NCI-H146 treated with DMSO at 0.1 percent for 48 hours (cell line): ENCODE data around the gene C1orf174.

Experiments
- DNase-seq: peaks from one replicate; lab custom pipeline; 2025; ENCODE audit not compliant: unreplicated experiment; lab: John Stamatoyannopoulos, UW

The C1orf174 gene

DNA sequence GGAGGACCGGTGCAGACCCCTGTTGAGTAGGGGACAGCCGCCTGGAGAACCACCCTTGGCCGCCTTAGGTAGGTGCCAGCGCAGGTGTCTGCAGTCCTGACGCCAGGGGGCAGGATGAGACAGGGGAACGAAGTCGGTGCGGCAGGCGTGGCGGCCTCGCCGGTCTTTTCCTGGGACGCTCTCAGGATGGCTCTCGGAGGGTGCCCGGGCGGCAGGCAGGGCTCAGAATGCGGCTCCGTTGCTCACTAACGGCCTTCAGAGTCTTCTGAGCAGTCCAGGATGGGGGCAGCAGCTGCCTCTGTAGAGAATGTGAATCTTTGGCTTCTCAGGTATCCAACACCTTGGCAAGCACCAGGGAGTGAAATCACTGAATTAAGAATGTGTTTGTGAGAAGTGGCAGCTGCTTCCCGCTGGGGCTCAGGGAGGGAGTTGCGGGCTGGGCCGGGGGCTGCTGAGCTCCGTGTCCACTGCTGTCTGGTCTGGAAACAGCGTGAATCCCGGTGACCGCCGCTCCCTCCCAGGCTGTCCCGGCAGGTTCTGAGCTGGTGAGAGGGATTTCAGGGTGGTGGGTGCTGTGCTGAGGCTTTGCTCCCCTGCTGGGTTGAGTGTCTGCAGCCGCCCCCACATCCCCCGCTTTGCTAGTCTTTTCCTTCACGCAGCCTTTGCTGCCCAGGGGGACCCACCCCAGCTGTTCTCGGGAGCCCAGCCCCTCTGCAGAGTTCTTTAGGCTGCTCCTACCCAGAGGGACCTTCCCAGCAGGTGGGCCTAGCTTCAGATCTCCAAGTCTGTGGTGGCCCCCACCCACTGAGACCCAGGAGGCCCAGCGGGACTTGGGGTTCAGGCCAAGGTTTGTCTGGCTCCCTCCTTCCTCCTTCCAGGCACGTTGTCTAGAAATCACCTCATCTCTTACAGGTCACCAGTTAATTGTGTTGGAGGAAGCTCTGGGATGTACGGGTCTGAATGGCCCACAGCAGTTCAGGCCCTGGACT, 11.1 kb upstream of the C1orf174 start:
- peak; percentile 42 for DNase-seq

DNA sequence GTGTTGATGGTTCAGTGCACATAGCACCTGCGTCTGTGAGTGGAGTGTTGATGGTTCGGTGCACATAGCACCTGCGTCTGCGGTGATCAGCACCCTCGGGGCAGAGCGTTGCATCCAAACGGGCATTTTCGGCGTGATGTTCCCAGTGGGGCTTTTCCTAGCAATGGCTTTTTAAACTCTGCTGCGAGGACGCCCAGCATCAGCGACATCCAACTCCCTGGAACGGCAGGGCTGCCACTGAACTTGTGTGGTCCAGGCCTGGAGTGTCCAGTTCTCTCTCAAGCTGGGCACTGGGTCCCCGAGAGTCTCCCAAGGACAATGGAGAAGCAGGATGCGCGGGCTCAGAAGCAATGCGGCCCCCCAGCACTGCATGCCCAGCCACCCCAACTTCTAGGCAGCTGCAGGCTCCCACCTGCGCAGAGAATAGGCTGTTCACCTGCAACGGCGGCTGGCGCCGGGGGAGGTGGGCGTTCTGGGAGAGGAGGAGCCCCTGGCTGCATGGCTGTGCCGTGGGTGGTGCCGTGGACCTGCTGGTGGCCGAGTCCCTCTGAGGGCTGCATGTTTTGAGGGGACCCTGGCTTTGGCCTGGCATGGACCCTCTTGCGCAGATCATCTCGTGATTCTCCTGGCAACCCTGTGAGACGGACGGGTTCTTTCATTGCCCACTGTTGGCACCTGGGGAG, 10.1 kb upstream of the C1orf174 start:
- no peak for DNase-seq

DNA sequence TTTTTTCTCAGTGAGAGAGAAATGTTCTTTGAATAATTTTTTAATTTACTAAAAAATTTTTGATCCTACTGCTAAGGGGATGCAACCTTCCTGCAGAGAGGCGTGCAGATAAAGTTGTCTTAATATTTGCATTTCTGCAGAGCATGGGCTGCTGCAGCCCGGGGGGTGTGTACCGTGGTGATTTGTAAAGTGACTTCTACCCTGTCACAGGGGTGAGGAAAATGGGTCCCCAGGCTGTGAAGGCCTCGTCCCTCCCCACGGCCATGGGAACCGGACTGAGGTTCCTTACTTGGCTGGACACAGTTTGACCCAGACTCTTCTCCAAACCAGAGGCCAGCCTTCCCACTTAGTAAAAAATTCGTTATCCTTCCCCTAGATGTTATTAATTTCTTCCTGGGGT, 9.5 kb upstream of the C1orf174 start:
- no peak for DNase-seq

DNA sequence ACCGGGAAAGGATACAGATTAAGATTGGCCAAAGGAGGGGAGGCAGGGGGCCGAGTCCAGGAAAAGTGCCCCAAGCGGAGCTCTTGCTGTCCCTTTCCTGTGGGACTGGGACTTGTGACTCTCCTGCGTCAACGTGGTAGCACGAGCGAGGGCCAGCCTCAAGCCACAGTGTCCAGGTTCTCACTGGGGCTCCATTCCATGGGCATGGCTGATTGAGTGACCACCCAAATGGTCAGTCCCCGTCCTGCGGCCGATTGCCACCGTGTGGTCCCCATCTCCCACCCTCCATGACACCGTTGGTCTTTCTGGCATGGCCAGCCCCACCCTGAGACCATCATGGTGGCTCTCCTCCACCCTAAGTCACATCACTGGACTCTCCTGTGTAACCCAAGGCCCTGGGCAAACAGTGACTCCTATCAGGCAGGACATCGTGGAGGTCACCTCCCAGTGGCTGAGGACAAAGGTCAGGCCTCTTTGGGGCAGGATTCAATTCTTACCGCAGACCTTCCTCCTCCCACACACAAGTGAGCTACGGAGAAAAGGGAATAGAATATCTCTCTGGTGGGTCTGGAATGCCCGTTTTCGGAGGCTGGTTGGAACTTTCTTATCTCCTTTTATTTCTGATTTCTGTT, 8.9 kb upstream of the C1orf174 start:
- no peak for DNase-seq

DNA sequence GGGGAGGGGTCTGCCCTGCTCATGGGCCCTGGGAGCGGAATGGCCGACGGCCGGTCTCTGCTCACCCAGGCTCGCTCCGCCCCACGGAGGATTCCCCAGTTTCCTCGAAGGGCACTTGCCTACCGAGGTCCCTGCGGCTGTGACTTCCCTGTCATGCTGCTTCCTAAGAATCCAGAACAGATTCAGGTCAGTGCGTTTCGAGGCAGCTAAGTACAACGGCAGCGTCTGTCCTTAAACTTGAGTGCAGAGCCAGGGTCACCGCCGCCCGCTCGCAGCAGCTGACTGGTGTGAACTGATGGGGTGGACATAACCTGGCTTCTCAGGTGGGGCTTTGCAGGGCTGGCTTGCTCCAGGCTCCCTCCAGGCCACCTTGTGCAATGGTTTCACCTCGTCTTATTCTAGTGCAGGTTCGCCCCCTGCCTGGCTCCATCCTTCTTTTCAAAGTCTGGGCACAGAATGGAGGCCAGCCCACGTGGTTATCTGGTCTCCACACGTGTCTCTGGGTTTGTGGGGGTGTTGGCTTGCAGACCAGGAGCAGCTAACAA, 7.6 kb upstream of the C1orf174 start:
- no peak for DNase-seq

DNA sequence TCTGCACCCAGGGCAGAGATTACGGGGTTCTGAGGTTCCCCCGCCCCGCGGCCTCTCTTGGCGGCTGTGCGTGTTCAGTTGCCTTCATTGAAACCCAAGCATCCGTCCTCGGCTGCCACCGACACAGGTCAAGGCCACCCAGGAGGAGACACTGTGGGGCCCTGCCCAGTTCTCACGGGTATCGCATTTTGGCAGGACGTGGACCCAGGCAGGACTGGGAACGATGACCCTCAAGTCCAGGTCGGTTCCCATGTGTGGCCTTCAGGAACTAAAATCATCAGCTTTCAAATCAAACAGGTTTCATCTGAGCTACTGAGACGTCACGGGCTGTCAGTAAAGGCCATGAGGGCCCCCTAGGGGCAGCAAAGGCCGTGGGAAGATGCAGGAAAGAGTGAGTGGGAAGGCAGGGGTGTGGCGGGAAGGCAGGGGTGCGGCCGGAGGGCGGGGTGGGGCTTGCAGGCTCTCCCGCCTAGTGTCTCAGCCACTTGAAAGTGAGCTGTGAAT, 7.0 kb upstream of the C1orf174 start:
- DNase-seq, result no peak

DNA sequence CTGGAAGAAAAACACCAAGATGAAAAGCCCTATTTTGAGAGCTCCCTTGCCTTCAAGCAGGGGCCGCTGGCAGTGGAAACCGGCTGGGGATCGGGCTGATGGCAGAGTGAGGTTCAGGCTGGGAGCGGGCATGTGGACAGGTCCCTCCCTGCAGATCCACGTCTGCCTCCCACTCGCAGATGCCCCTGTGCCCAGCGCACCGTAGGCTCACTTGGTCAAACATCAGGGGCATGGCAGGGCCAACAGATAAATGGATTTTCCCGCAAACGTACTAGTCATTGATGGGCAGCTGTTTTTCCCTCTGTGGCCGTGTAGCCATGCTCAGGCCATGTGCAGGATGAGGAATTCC, 6.6 kb upstream of the C1orf174 start:
- DNase-seq, result no peak

DNA sequence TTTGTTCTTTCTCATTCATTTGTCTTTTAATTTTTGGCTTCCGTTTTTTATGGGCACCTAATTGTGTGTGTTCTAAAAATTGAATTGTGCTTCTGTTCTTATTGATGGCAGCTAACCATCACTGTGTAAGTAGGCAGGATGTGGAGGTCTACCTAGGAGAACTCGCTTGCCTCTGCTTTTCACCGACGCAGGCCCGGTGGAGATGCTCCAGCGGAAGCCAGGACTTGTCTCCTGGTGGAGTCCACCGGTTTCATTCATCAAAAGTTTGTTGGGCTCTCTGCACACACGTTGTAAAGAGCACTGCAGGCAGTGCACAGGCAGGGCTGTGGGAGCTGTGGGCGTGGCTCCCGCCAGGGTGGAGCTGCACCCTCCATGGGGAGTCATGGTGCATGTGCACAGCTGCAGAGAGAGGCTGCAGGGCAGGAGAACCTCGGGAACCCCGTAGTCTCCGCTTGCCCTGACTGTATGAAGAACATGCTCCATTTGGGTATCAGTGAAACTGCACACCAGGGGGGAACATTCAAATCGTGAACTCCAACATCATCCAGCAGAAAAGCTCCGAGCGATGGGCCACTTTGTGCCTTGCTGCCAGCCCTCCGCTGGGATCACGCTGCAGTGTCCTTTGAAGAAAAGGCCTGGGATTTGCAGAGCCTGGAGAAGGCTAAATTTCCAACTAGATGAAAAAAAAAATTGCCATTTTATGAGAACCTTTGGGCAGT, 6.0 kb upstream of the C1orf174 start:
- DNase-seq, result no peak

DNA sequence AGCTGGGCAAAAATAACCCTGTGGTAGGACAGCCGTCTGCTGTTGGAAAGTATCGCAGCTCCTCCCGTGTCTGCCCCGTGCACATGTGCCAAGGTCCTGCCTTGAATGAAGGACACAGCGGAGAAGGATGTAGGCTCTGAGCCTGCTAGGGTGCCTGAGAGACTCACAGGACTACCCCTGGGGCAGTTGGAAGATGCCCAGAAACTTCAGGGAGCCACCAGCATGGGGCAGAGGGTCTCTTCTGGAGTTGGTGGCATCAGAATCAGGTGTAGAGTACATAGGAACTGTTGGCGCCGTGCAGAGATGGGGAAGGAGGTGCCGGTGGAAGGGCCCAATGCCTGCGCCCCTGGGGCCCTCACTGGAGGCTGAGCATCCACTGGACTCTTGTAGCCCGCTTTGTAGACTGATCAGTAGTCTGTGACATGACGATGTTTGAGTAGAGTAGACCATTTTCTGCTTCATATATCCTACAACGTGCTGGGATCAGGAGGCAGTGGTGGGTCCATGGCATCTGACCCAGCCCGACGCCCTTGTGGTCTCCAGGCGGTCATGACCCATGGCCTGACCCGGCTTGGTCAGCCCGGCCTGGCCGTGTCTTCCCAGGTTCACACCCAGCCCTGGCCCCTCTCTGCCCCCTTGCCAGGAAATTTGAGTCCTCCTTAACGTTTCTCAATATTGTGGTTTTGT, 5.3 kb upstream of the C1orf174 start:
- no peak for DNase-seq

DNA sequence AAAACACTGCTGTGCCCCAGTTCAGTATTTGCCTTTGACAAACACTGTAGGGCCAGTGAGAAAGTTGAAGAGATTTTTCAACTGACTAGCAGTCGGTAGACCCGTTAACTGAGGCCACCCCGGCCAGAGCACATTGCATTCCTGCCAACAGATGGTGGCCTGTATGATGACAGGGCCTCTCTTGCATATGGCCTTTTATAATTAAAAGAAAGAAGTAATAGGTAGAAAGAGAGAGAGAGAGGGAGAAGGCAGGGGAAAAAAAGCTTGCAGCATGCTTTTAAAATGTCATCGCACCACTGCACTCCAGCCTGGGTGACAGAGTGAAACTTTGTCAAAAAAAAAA, 4.7 kb upstream of the C1orf174 start:
- DNase-seq, result no peak

DNA sequence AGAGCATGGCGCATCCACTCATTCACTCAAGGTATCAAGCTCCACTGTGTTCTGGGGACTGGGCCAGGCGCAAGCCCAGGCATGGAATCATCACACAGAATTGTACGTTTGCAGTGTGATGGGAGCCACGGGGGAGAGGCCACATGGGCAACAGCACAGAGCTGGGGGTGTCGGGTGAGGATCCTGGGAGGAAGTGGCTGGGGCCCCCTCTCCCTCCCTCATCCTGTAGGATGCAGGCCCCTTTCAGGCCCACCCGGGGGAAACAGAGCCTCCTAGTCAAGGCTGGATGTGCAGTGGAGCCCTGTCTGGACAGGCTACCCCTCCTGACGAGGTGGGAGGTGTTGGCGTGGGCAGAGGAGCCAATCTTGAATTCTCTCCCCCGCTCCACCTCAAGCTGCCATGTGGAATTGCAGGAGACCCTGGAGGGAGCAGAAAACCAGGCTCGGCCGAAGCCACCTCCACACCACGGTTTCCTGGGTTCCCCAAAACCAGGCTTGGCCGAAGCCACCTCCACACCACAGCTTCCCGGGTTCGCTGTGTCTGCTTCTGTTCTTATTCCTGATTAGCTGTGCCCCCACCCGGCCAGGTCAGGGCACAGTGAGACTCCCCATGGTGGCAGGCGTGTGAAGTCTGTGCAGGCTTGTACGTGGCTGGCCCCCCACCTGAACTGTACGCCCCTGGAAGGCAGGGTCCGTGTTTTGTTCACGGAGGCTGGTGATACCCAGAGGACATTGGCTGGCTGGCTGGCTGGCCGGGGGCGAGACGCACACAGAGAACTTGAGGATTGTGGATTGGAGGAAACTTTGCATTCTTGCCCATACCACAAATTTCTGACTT, 4.2 kb upstream of the C1orf174 start:
- DNase-seq, result no peak

DNA sequence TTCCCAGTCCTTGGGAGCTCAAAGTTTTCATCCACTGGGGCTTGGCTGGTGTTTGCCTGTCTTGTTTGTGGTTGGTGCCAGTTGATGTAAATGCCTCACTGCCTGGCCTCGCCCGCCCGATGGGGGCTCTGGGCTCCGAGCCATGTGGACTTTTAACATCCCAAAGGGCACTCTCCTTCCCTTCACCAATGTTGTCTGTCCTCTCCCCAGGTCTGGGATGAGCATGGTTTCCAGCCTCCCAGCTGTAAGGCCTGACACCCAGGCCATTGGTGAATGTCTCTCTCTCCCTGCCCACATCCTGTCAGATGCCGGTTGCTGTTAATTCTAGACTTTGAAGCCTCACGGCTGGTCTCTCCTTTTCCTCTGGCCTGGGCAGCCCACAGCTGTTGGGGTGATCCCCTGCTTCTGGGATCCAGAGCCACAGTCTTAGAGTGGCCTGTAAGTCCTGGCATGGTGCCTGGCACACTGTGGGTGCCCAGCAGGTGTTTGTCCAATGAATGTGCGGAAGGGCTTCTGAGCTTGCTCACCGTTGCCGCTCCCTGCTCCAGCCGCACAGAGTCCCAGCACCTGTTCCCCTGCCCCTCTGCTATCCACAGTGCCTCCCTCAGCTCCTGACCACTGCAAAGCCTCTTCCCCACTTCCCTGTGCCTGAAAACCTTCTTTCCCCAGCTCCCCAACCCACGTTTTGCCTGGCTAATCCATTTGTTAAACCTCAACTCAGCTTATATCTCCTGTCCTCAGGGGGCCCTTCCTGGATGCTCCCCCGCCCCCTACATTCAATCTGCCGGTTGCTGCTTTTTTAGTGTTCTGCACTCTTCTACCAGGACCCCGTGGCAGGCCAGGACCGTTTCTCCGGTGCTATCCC, 3.3 kb upstream of the C1orf174 start:
- no peak for DNase-seq

DNA sequence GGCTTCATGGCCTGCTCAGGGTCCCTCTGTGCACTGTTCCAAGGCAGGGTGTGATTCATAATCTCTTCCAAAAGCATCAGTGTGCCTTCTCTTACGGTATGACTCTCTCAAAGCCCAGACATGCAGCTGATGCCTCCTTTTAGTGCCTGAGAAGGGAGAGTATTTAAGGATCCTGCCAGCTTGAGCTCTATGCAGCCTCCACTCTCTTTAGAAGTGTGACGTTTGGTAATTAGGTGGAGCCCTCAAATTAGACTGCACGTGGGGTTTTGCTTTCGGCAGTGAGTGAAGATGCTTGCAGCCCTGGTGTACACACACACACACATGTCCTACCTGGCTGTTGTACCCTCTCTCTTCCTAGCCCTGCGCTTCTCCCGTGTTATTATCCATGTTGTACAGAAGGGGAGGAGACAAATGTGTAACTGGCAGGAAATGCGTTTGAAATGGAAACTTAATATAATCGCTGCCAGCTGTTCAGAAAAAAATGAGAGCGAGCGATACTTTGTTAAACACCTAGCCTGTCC, 2.6 kb upstream of the C1orf174 start:
- no peak for DNase-seq

DNA sequence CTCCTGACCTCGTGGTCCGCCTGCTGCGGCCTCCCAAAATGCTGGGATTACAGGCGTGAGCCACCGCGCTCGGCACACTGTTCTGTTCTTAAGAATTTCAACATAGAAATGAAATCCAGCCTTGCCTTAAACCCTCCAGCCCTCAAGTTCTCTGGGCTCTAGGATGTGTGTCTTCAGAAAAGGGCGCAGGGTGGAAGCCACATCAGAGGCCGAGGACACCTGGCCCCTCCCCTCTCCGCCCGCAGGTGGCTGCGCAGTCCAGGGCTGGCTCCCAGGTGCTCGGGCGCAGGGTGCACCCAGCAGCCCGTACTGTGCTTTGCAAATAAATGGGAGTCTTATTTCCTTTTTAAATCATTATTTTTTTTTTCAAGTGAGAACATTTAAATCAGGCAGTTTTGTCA, 2.0 kb upstream of the C1orf174 start:
- DNase-seq, result no peak

DNA sequence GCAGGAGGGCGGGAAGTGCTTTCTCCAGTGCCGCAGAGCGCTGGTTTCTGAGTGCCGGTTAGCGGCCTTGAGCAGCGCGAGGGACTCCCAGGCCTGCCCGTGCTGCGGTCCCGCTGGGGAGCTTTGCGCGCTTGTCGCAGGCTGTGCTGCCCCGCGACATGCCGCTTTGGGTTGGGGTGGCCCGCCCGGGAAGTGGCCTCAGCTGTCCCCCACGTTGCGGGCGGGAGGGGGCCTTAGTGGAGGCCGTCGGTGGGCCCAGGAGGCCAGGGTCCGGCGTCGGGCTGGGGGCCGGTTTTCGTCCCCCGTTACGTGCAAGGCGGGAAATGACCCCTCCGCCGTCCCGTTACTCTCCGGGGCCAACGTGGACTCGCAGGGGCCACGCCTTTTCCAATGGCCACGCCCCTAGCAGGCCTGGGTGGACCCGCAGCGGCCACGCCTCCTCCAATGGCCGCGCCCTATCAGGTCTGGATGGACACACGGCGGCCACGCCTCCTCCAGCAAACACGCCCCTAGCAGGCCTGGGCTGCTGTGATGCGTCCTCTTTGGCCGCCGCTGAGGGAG, 977 bp upstream of the C1orf174 start:
- DNase-seq, result peak; percentile 60

DNA sequence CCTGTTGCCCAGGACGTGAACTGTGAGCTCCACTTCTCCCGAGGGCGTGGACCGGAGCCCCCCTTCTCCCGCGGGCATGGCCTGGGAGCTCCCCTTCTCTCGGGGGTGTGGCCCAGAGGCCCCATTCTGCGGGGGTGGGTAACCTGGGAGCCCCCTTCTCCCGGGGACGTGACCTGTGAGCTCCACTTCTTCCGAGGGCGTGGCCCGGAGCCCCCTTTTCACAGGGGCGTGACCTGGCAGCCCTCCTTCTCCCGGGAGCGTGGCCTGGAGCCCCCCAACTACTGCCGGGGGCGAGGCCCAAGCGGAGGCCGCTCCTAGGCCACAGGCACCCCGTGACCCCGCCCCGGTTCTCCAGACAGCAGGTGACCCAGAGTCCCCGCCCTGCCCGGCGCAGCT, 320 bp downstream of the C1orf174 start:
- no peak for DNase-seq

DNA sequence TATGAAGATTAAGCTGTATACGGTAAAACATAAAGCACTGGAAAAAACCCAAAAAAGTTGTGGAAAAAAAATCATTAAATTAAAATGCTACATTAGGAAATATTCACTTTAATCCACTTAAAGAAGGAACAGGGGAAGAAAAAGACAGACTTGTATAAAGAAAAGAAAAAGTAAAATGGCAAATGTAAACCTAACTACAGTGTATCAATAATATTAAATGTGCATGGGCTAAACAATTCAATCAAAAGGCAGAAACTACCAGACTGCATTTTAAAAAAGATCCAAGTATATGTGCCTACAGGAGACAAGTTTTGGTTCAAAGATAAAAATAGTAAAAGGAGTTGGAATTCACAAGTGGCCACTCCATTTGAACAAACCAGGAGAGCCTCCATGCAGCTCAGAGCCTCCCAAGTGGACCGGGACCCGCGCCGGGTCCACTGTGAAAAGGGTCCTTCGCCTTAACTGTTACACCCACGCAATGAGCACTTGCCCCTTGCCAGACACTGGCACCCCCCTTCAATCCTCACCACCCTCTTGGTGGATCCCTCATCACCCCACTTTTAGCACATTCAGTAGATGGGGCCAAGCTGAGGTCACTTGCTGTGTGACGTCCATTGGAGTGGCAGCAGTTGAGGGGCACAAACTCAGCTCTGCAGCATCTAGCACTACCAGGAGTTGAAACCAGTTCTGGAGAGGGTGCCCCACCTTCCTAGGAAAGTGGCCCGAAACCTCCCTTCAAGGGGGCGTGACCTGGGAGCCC, 898 bp downstream of the C1orf174 start:
- no peak for DNase-seq

DNA sequence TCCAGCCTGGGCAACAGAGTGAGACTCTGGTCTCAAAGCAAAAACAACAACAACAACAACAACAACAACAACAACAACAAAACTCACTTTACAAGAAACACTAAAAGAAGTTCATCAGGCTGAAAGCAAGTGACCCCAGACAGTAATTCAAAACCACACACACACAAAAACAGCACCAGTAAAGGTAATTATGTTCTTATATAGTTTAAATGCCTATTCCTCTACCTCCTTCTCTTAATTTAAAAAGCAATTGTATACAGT, 1.7 kb downstream of the C1orf174 start:
- DNase-seq, result no peak
